ENCODE measurements around the gene PRLHR. TPM values are rescaled to one million over a fixed set of nuclear protein-coding genes. Genes with fewer than 3 reads are reported as not detected.

The PRLHR gene
- total and polyA plus RNA-seq, 2 of the 13 experiments (the other 11 are each of a cell fraction or from before 2014, with no cell fraction given): not detected

- BruUV-seq (replicated peaks): no TSS peak
- Histone ChIP-seq H3K79me2 (ENCODE audit: insufficient read depth, low read length) (no peaks in the 10 kb centered on the region), H4K20me1 (ENCODE audit: insufficient read depth, low read length) (no peaks in the 10 kb centered on the region), H3K4me2 (ENCODE audit: low read depth, low read length) (no peak overlapping the region), H3K27me3 (ENCODE audit: control insufficient read depth in 1 of 2, insufficient read depth in 2 of 2, low read length in 2 of 2) (peaks cover 1 to 22% of the 10 kb centered on the region in 2 experiments; a peak in 3 of 5 replicates), H3K36me3 (replicated peaks in 1 of 2; ENCODE audit: control insufficient read depth in 1 of 2, insufficient read depth in 2 of 2, low read length in 2 of 2) (no peaks in the 10 kb centered on the region), H3K4me3 (replicated peaks in 1 of 3; ENCODE audit: insufficient read depth in 1 of 3, low read depth in 2 of 3, low read length in 3 of 3) (no peak overlapping the region), H3K9me3 (ENCODE audit: low read length) (no peaks in the 10 kb centered on the region), H3K9ac (ENCODE audit: insufficient read depth, low read depth, low read length) (no peak overlapping the region), H2AFZ (ENCODE audit: low read length) (no peak overlapping the region), H3K4me1 (ENCODE audit: insufficient read depth, low read length) (no peaks in the 10 kb centered on the region), H3K27ac (ENCODE audit: extremely low read length, insufficient read depth, low read length) (no peak overlapping the region)
- TF ChIP-seq SMAD1 (CRISPR knock-in tag; IDR thresholded peaks at IDR 0.05; ENCODE audit: borderline replicate concordance, low read depth): no peak
- TF ChIP-seq RNF2 (conservative IDR thresholded peaks at IDR 0.05; ENCODE audit: low read depth): no peak
- no peak for TF ChIP-seq BRD4 (CRISPR knock-in tag; IDR thresholded peaks at IDR 0.05)
- TF ChIP-seq TAF15 (IDR thresholded peaks at IDR 0.05; ENCODE audit: low read depth, low read length, poor library complexity, severe bottlenecking): no peak
- TF ChIP-seq TEF (CRISPR knock-in tag; IDR thresholded peaks at IDR 0.05): no peak
- no peak for TF ChIP-seq GMEB1 (CRISPR knock-in tag; IDR thresholded peaks at IDR 0.05; ENCODE audit: borderline replicate concordance)
- no peak for TF ChIP-seq TCF12 (IDR thresholded peaks at IDR 0.05)
- no peak for TF ChIP-seq TCF12 (CRISPR knock-in tag; IDR thresholded peaks at IDR 0.05)
- TF ChIP-seq, protein P1, sequence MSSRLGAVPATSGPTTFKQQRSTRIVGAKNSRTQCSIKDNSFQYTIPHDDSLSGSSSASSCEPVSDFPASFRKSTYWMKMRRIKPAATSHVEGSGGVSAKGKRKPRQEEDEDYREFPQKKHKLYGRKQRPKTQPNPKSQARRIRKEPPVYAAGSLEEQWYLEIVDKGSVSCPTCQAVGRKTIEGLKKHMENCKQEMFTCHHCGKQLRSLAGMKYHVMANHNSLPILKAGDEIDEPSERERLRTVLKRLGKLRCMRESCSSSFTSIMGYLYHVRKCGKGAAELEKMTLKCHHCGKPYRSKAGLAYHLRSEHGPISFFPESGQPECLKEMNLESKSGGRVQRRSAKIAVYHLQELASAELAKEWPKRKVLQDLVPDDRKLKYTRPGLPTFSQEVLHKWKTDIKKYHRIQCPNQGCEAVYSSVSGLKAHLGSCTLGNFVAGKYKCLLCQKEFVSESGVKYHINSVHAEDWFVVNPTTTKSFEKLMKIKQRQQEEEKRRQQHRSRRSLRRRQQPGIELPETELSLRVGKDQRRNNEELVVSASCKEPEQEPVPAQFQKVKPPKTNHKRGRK (CRISPR knock-in tag; IDR thresholded peaks at IDR 0.05): no peak
- in situ Hi-C loops (cut with HindIII; ENCODE audit: extremely low pct_ligation_motif_present, low pct_unique_long_range_greater_than_20kb) (no loop called here), intact Hi-C loops (cut with micrococcal nuclease; ENCODE audit: unreplicated experiment) (no loop called here)
- CTCF ChIA-PET (ENCODE audit: low intra/inter-chr PET ratio, low total read pairs): no interaction called here
- DNase-seq (ENCODE audit: low spot score) (no peak), ATAC-seq (no peak), FAIRE-seq (no peak)
- POLR2A ChIA-PET: no interaction called here
Measured at GRCh38 chr10:118628397-118628796, 32.9 kb upstream of the PRLHR start.

All from HepG2 (cell line).